HG03280 (cell line): ENCODE results near the gene CNTNAP2.
"Not testable (repeated sequence)": the region's sequence is repeated elsewhere in the genome, so short reads cannot be mapped to it uniquely, and the experiment has no call there.

Source experiments
- ATAC-seq: cut with Tn5 transposase; IDR thresholded peaks from one replicate; pipeline ENCODE4 v1.9.1; 2021; ENCODE audit warnings: mild to moderate bottlenecking, moderate library complexity; ENCODE audit not compliant: unreplicated experiment

Gene CNTNAP2

DNA sequence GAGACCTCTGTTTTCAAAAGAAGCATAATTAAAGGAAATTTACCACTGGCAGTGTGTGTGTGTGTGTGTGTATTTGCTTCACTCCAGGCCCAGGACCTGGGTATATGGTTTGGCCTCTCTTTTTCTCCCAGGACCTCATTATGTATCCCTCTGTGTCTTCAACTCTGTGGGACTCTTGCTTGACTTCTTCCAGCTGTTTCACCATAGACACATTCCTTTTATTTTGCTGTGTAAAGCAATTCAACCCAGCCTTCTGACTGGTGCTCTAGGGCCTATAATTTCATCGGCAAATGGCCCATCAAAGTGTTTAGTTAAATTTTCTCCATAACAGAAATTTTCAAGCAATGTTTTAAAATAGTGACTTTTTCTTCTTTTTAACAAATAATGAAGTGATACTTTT, 954.3 kb downstream of the CNTNAP2 start:
- no peak for ATAC-seq

DNA sequence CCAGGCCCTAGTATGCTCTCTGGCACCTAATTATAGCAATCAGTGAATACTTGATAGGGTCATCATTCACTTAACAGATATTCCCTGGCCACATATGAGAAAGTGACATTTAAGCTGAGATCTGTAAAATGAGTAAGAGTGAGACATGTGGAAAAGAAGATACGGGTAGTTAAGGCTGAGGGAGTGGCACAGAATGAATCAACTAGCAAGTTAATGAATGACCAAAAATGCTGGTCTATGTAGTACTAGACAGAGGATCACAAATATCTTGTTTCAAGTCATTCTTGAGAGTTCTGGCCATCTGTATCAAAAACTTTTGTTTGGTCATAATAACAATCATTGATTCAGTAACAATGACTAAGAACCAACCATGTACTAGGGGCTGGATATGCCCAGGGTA, 954.9 kb downstream of the CNTNAP2 start:
- no peak for ATAC-seq

DNA sequence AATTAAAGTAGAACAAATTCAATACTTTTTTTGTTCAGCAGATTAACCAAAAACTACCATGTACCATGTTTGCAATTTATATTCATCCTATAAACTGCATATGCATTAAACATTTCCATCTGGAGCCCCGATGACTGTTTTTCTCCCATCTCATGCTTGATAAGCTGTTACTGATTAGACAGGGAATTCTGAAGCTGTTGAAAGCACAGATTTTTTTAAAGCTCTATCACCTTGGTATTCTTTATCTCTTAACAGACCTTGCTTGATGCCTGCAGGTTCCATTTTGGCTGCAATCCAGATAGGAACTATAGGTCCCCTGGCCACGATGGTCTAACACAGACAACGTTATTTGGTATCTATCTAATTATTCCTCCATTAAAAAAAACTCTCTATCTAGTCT, 961.7 kb downstream of the CNTNAP2 start:
- no peak for ATAC-seq

DNA sequence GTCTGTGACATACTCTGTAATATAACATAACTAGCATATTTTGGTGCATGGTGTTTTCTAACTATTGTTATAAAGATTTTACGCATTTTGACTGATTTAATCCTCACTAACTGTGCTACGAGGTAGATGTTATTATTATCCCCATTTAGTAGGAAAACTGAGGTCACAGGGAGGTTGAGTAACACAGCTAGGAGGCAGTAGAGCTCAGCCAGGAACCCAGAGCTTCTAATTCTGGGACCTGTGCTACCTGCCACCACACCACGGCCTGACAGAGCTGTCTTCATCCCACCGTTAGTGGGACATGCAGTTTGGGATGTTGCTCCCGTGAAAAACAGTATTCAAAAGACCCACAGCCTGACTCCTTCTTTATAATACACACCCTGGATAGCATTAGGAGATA, 962.5 kb downstream of the CNTNAP2 start:
- no peak for ATAC-seq

DNA sequence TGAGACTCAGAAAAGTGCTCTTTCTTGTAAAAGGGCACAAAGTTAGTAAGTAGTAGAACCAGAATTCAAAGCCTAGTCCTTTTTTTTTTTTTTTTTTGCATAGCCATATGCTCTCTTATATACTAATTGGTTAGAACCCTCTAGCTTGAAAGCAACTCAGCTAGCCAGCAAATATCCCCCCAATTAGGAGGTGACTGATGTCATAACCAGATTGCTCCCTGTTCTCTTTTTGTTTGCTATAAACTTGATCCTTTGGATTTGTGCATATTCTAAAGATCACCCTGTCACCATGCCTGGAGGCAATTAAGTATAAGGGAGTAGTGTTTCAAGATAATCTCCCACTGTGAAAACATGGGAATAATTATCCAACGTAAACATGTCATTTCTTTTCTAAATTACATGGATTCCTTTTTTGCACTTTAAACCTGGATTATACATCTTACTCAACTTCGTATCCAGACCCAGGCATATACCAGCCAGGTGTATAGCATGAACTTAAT, 963.4 kb downstream of the CNTNAP2 start:
- no peak for ATAC-seq

DNA sequence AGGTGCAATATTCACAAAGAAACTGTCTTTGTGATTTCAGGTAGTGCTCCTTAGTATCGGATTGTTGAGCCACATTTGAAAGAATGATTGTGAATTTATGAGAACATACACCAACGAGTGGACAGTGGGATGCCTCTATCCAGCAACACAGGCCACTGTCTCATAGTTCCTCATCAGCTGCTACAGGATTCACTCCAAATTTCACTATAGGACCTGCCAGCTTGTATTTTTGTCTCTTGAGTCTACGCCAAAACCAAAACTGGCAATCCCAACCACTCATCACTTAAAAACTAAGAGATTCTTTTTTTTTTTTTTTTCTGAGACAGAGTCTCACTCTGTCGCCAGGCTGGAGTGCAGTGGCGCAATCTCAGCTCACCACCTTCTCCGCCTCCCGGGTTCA, 964.5 kb downstream of the CNTNAP2 start:
- no peak for ATAC-seq

DNA sequence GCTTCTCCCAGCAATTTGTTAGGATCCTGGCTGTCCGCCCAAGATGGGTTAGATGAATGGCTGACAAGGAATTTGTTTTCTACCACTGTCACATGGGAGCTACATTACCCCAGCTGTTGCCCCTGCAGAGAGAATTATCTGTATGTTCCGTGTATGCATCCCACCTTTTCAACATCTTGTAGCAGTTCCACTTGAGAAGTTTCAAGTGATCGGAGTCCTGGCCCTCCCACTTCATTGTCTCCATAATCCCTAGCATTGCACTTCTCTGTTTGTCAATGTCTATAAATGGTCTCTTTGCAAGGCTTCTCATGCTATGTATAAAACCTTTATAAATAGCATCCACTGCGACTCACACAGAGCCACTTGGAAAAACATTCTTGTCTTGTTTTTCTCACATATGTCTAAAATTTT, 972.5 kb downstream of the CNTNAP2 start:
- ATAC-seq = no peak

DNA sequence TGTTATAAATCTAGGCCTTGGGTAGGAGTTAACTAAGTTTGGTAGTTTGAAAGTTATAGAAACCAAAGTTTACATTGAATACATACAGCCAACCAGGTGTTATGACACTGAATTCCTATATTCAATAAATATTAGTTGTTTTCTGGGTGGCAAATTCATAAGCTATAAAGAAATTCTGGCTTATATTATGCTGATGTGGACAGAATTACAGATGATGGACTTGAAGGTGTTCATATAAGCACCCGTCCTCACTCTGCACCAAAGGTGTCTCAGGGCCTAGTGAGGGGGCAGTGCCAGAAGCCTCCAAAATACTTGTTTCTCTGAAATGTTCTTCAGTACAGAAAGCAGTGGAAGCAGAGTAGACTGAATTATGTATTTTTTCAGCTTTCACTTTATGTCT, 973.0 kb downstream of the CNTNAP2 start:
- ATAC-seq = no peak

DNA sequence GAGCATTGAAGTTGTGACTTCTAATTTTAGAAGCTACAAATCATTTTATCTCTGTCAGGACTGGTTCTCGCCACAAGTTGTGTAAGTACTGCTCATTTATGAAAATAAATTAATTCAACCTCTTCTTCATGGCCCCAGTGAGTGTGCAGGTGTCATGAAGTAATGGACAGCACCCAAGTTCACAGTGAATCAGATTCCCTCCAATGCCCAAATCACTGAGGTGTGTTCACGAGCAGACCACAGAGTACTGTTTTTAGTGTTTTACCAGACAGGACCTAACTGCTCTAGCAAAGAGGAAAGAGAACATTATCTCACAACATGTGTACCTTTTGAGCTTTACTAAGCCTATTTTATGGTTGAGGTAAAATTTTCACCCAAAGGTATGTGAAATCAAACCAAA, 980.0 kb downstream of the CNTNAP2 start:
- ATAC-seq = no peak

DNA sequence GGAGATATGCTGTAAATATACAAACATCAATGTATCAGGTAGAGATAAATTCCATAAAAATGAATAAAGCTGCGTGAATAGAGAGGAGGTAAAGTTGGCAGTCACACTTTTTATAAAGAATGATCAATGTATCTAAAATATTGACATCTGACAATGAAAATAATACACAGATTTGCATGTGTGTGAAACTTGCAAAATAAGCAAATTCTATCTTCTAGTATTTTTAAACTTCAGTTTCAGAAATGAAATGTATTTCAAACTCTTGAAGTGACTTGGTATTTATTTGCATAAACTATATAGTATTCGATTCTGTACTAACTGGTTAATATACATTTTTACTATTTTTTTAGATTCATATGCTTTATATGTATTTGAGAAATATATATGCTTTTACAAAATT, 986.6 kb downstream of the CNTNAP2 start:
- ATAC-seq = no peak

DNA sequence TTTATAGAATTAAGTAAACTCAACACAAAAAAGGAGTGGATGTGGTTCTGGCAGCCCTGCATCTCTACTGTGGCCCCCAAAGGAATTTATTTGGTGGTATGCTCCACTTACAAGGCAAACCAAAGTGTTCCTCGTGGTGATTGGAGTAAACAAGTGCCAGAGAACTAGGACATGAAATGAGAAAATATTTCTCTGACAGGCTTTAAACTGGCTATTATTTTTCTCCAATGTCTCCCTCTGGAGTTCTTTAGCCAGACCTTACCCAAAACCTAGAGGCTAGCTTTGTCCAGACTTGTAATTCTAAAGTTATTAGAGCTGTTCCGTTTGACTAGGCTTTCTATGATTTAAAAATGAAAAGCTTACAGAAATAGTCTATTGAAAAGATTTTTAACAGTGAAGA, 990.1 kb downstream of the CNTNAP2 start:
- no peak for ATAC-seq

DNA sequence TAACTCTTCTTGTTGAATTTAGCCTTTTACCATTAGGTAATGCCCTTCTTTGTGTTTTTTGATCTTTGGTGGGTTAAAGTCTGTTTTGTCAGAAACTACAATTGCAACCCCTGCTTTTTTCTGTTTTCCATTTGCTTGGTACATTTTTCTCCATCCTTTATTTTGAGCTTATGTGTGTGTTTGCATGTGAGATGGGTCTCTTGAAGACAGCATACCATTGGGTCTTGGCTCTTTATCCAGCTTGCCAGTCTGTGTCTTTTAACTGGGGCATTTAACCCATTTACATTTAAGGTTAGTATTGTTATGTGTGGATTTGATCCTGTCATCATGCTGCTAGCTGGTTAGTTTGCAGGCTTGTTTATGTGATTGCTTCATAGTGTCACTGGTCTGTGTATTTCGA, 997.9 kb downstream of the CNTNAP2 start:
- ATAC-seq = not testable (repeated sequence)

DNA sequence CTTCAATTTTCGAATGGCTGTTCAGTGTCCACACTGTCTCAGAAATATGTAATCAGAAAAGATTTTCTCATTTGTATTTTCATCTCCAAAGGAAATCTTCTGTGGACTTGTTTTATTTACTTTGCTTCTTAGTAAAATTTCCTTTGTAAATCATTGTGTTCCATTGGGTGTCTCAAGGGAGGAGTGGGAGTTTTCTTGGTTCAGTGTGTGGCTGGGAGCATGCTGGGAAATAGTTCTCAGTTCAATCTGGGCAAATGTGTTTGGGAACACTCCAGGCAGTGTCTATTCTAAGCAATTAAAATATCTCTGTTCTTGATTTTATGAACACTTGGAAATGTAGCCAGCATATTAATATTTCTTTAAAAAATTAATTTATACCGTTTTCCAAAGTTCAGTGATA, 1019.8 kb downstream of the CNTNAP2 start:
- ATAC-seq = no peak

DNA sequence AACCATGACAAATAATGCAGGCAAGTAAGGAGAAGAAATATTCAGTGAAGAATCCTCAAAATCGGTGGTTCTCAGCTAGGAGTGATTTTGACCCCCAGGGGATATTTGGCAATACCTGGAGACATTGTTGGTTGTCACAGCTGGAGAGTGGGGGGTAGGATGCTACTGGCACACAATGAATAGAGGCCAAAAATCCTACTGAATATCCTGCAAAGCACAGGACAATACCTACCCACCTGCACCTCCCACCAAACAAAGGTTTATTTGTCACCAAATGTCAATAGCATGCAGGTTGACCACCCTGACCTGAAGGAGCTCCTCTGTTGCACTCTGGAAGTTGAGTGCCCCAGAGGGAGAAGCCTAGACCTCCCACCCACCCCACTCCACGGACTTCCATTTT, 1028.6 kb downstream of the CNTNAP2 start:
- no peak for ATAC-seq

DNA sequence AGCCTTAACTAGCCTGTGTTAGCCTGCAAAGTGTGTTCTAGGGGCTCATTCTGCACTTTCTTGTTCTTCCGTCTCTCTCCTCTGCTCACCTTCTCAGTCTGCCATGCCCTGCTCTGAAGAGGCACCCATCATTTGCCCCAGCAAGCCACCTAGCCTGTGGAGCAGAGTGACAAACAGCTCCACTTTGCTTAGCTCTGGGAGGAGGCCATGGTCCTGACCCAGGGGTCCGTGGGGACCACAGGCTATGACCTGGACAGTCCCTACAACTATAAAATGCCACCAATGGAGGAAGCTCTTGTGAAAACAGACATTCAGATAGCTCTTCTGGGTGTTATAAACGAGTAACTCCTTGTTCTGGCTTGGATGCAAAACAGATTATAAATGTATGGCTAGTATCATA, 1029.6 kb downstream of the CNTNAP2 start:
- ATAC-seq = no peak

DNA sequence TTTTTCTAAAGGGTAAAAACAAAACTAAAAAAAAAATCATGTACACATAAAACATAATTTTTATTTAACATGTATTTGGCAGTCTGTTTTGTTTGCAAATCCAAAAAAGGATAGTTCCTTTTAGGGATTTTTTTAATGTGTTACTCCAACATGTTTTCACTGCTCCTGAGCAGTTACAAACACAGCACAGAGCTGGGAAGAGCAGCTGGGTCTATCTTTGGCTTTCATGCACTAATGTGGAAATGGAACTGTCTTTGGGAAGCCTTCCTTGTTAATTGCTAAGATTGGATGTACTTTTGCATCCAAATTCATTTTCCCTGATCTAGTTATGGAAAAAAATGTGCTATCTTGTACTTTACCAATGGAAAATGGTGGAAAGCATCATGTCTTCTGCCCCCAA, 1035.1 kb downstream of the CNTNAP2 start:
- no peak for ATAC-seq

DNA sequence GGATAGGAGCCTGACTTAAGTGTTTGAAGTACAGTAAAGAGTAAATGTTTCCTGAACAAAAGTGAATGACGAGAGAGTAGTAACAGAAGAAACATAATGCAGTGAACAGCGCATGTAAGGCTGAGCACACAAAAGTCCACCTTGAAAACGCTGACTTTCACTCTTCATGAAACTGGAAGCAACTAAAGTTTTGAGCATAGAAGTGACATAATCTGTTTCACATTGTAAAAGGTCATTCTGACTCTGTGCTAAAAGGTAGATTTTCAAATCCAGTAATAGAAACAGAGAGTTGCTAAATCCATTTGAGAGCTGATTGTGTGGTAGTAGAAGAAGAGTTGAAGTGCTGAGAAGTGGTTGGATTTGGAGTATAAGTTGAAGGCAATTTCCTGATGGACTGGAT, 1037.0 kb downstream of the CNTNAP2 start:
- ATAC-seq = no peak

DNA sequence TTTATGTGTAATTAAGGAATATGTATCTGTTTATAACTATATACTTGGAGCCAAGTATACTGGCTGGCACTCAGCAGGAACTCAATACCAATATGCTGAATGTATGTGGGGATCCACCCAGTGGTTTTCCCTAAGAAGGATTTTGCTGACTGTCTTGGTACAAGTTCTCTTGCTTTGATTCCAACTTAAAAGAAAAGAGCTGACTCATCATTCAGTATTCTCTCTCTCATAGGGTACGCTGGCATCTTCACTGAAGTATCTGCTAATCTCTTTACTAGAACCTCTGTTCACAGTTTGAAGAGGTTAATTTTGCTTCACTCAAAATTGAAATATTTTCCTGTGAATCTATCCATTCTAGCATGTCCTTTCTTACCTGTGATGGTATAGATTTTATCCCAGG, 1044.8 kb downstream of the CNTNAP2 start:
- ATAC-seq = no peak

DNA sequence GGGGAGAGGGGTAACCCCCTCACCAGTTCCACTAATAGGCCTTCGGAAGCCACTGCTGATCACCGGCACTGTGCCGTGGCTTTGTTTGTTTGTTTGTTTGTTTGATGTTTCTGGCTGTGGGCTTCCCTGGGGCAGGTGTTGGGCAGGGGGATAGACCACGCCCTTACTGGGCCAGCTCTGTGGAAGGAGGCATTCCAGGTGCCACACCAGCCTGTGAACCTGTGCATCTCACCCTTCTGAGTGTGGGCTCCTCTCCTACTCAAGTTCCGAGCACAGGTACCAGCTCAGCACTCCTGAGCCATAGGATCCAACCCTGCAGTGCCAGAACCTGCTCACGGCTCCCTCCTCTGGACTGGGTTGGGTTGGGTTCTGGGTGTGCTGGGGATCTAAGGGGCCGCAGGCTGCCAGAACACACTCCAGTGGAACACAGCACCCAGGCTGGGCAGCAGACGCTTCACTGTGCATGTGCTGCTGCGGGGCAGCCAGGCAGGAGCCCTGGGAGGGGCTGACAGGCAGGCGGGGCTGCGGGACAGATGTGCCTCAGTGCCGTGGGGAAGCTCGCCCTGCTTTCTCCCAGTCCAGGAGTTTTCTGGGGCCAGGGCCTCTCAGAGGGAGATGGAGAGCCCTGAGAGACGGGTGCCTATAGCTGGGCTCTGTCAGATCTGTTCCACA, 1053.9 kb downstream of the CNTNAP2 start:
- ATAC-seq = no peak

DNA sequence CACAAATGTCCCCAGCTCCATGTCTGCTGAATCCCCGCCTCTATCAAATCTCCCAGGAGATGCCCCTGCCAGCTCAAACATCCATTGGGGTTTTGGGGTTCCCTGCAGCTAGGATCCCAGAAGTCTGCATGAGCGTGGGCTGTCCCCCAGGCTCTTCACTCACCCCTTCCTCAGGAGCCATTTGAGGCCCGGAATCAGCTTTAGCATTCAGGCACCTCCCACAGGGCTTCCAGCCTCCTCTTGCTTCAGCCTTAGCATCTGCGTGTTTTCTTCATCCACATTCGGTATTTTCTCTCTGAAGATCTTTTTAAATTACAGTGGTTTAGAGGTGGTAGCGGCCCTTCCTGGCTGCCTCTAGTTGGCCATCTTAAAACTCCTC, 1054.4 kb downstream of the CNTNAP2 start:
- ATAC-seq = no peak

DNA sequence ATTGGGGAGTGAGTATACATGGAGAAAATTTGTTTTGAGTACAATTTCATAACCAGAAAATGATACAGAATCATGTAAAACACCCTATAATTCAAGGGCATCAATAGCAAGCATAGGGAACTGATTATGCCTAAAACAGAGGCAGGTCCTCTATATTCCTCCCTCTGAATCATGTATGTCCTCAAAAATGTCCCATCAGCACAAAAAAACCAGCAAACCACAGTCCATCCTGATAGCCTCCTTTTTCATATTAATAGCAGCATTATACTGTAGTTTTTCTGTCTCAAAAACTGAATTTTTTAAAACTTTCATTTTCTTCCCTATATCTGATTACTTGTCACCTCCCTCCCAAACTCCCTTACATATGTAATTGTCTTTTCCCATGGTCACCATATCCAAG, 1057.3 kb downstream of the CNTNAP2 start:
- no peak for ATAC-seq

DNA sequence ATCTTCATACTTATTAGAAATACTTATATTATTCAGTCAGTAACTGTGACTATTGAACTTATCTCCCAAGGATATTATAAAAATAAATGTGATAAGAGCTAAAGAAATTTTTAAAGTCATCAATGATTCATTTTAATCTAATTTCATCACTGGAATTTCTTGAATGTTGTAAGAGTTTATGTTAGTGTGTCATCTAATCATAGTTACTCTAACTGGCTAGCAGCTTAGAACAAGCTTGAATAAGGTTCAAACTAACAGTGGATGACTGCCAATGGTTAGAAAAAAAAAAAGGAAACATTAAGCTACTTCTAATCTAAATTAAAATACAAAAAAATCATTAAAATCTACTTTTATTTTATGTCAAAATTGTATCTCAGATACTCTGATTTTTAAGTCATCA, 1066.3 kb downstream of the CNTNAP2 start:
- ATAC-seq = no peak

DNA sequence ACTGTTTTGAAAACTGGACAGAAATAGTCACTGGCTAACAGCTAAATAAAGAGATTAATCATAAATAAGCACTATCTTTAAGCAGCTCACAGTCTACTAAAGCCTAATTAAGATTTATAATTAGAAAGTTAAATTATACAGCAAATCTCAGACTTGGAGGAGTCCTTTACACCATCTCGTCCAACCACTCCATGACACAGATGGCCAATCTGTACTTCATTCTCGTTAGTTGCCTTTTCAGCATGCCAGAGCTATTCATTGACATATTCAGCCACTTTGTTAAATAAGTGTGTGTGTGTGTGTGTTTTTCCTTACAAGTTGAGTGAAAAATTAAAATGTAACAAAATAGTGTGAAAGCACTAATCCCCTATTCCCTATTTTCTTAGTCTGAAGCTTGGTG, 1066.7 kb downstream of the CNTNAP2 start:
- no peak for ATAC-seq
